ENCODE results near the gene COQ7. TPM values are rescaled to one million over a fixed set of nuclear protein-coding genes. Genes with fewer than 3 reads are reported as not detected.

Gene COQ7
- total and polyA plus RNA-seq, 2 of the 4 experiments (the other 2 are of a cell fraction): 10.9 to 13.6 TPM

GRCh38 chr16:19071811-19072777 lies 4.7 kb downstream of the COQ7 start:
- peaks cover 5% of the 10 kb centered on the region for H3K36me3 ChIP-seq (ENCODE audit: control insufficient read depth, insufficient read depth, low read length)
- H3K23ac ChIP-seq (ENCODE audit: low read depth, low read length): no peak overlapping the region
- no peak overlapping the region for H2BK120ac ChIP-seq (ENCODE audit: low read depth, low read length)
- ChIA-PET CTCF (interaction anchor here (0.6 to 1.3 kb wide), 2 partner anchors 87 to 169 kb away, joined by 3 to 4 read pairs; no protein-coding TSS in a partner anchor), POLR2A (ENCODE audit: unreplicated experiment) (no interaction called here)
- no peak overlapping the region for H4K91ac ChIP-seq (ENCODE audit: insufficient read depth, low read depth, low read length)
- H2BK5ac ChIP-seq (ENCODE audit: low read depth, low read length, poor library complexity, severe bottlenecking): no peak overlapping the region
- dilution Hi-C loops (cut with HindIII; ENCODE audit: low sequenced_read_pairs, unreplicated experiment) (no loop called here), in situ Hi-C loops (cut with MboI; ENCODE audit: low sequenced_read_pairs) (loop anchor here (5.0 kb wide), 1 partner anchor 90 kb away; the partner anchor contains the start of gene TMC7), intact Hi-C loops (cut with micrococcal nuclease) (loop anchor here (1.0 kb wide), 1 partner anchor 89 kb away; the partner anchor contains the start of gene TMC7)
- WGBS, 2 experiments (ENCODE audit: extremely low coverage in 2 of 2, insufficient read length in 1 of 2): 88% methylated on average over 8 of the region's 21 CpGs; no CpG with 5 or more reads in 1 of the 2 experiments
- no peak overlapping the region for H3K18ac ChIP-seq (ENCODE audit: low read depth, low read length)
- H3K9ac ChIP-seq (ENCODE audit: low read depth, low read length): no peak overlapping the region
- H3K4me1 ChIP-seq (ENCODE audit: control insufficient read depth, insufficient read depth, low read length): peaks cover 2% of the 10 kb centered on the region; the same call in 1 of the 2 replicates
- peak; percentile 56 for DNase-seq
- ATAC-seq (ENCODE audit: low read depth): peak; percentile 38
- H4K8ac ChIP-seq (ENCODE audit: low read depth in 2 of 2, low read length in 2 of 2): no peak overlapping the region
- H3K9me3 ChIP-seq (ENCODE audit: control insufficient read depth, insufficient read depth, low read length): no peaks in the 10 kb centered on the region
- TF ChIP-seq MAZ (IDR thresholded peaks at IDR 0.05; ENCODE audit: borderline replicate concordance, low read depth, low read length): no peak
- TF ChIP-seq, protein P1, sequence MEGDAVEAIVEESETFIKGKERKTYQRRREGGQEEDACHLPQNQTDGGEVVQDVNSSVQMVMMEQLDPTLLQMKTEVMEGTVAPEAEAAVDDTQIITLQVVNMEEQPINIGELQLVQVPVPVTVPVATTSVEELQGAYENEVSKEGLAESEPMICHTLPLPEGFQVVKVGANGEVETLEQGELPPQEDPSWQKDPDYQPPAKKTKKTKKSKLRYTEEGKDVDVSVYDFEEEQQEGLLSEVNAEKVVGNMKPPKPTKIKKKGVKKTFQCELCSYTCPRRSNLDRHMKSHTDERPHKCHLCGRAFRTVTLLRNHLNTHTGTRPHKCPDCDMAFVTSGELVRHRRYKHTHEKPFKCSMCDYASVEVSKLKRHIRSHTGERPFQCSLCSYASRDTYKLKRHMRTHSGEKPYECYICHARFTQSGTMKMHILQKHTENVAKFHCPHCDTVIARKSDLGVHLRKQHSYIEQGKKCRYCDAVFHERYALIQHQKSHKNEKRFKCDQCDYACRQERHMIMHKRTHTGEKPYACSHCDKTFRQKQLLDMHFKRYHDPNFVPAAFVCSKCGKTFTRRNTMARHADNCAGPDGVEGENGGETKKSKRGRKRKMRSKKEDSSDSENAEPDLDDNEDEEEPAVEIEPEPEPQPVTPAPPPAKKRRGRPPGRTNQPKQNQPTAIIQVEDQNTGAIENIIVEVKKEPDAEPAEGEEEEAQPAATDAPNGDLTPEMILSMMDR (conservative IDR thresholded peaks at IDR 0.05; ENCODE audit: low read depth, low read length): peak; percentile 81
- TF ChIP-seq RAD21 (IDR thresholded peaks at IDR 0.05; ENCODE audit: low read length): peak; percentile 79
- TF ChIP-seq CEBPB (IDR thresholded peaks at IDR 0.05; ENCODE audit: low read depth, low read length): no peak
- TF ChIP-seq FOS (IDR thresholded peaks at IDR 0.05; ENCODE audit: low read depth, low read length): no peak
- peak; percentile 80 for TF ChIP-seq SMC3 (IDR thresholded peaks at IDR 0.05; ENCODE audit: low read depth, low read length)
- no peak overlapping the region for H4K5ac ChIP-seq (ENCODE audit: low read depth, low read length)
- no peaks in the 10 kb centered on the region for H3K9me1 ChIP-seq (ENCODE audit: insufficient read depth, low read length)
- H3K4me3 ChIP-seq (ENCODE audit: insufficient read depth, low read depth, low read length): no peak overlapping the region
- H2AK5ac ChIP-seq (ENCODE audit: low read depth, low read length): no peak overlapping the region
- no peak overlapping the region for H2BK15ac ChIP-seq (ENCODE audit: low read depth, low read length)
- no TSS peak for BruUV-seq (replicated peaks)
- no peak overlapping the region for H3K14ac ChIP-seq (replicated peaks; ENCODE audit: low read depth, low read length)
- no peak overlapping the region for H3K56ac ChIP-seq (ENCODE audit: extremely low read depth, insufficient read depth, low read length)
- no peaks in the 10 kb centered on the region for H3K27me3 ChIP-seq (ENCODE audit: control insufficient read depth, insufficient read depth, low read length)
- H2BK20ac ChIP-seq (ENCODE audit: low read depth, low read length): no peak overlapping the region
- H3K27ac ChIP-seq (ENCODE audit: insufficient read depth, low read length): no peak overlapping the region
- H2AFZ ChIP-seq (replicated peaks; ENCODE audit: low read length, poor library complexity): peak overlapping the region; percentile 26
- no peak overlapping the region for H3K4me2 ChIP-seq (ENCODE audit: low read depth, low read length)
- no peak overlapping the region for H2AK9ac ChIP-seq (replicated peaks; ENCODE audit: low read depth, low read length, poor library complexity)
- no peaks in the 10 kb centered on the region for H4K20me1 ChIP-seq (ENCODE audit: insufficient read depth, low read length)
- no peak overlapping the region for H3K4ac ChIP-seq (ENCODE audit: low read depth, low read length)
- H3K79me1 ChIP-seq (ENCODE audit: low read depth in 1 of 2, low read length in 2 of 2): peaks cover 0 to 11% of the 10 kb centered on the region in 2 experiments; a peak in 2 of 4 replicates
